DND-41 (cell line): Measurements from ENCODE around the gene C1orf210.

Experiments
- ATAC-seq: fragments of 200-7000 bp; cut with Tn5 transposase; 3 replicates; pipeline ENCODE4 v1.9.1; 2021; ENCODE audit warnings: low read depth; ENCODE audit not compliant: insufficient read depth
- DNase-seq: peaks from one replicate; pipeline ENCODE4 v3.0.0-alpha.2; 2020
- H2AFZ ChIP-seq: 2 replicates; pipeline ENCODE4 v1.6.0; 2012; ENCODE audit warnings: low read depth, low read length
- H3K27ac ChIP-seq: 2 replicates; pipeline ENCODE4 v1.5.1; 2012; ENCODE audit warnings: low read length, inconsistent platforms
- H3K27me3 ChIP-seq: fragments of 200-600 bp; sonication (generic); 2 replicates; pipeline ENCODE4 v1.6.0; 2012; ENCODE audit warnings: low read length, mild to moderate bottlenecking, inconsistent platforms; ENCODE audit not compliant: insufficient read depth, poor library complexity
- H3K36me3 ChIP-seq: 2 replicates; pipeline ENCODE4 v1.5.1; 2012; ENCODE audit warnings: low read length, inconsistent platforms; ENCODE audit not compliant: insufficient read depth
- H3K4me1 ChIP-seq: 2 replicates; pipeline ENCODE4 v1.5.1; 2012; ENCODE audit warnings: mild to moderate bottlenecking, low read length; ENCODE audit not compliant: insufficient read depth
- H3K4me2 ChIP-seq: 2 replicates; pipeline ENCODE4 v1.6.0; 2012; ENCODE audit warnings: mild to moderate bottlenecking, moderate library complexity, low read length, inconsistent platforms; ENCODE audit not compliant: insufficient read depth
- H3K4me3 ChIP-seq, 2 experiments: fragments of 200-600 bp in 1 of 2; shearing (Covaris generic) in 1 of 2; 2 replicates each; pipeline ENCODE4 v1.5.1; 2012 to 2016; ENCODE audit warnings: inconsistent platforms in 2 of 2, low read length in 2 of 2, mild to moderate bottlenecking in 2 of 2, low read depth in 1 of 2, moderate library complexity in 1 of 2
- H3K79me2 ChIP-seq: 2 replicates; pipeline ENCODE4 v1.6.0; 2012; ENCODE audit warnings: low read length, inconsistent platforms; ENCODE audit not compliant: insufficient read depth
- H3K9ac ChIP-seq: 2 replicates; pipeline ENCODE4 v1.6.0; 2012; ENCODE audit warnings: low read depth, mild to moderate bottlenecking, inconsistent platforms, low read length, moderate library complexity
- H3K9me3 ChIP-seq: 2 replicates; pipeline ENCODE4 v1.5.1; 2012; ENCODE audit warnings: low read length, moderate library complexity, mild to moderate bottlenecking, inconsistent platforms; ENCODE audit not compliant: insufficient read depth, severe bottlenecking
- H4K20me1 ChIP-seq: 2 replicates; pipeline ENCODE4 v1.6.0; 2012; ENCODE audit warnings: low read length; ENCODE audit not compliant: insufficient read depth
- CTCF ChIP-seq: IDR thresholded peaks from 2 replicates; pipeline ENCODE4 v1.5.1; 2012; ENCODE audit warnings: borderline replicate concordance, low read length, moderate library complexity, mild to moderate bottlenecking; ENCODE audit not compliant: poor library complexity, severe bottlenecking; ENCODE audit errors: extremely low read depth
- EZH2 ChIP-seq: IDR thresholded peaks from 3 replicates; pipeline ENCODE4 v1.6.1; 2012; ENCODE audit warnings: borderline replicate concordance, low read depth, mild to moderate bottlenecking, moderate library complexity, low read length, inconsistent platforms; ENCODE audit not compliant: severe bottlenecking

Gene C1orf210

GRCh38 chr1:43299101-43299500, 13.7 kb upstream of the C1orf210 start:
- H3K27me3 ChIP-seq, result peaks cover 10% of the 10 kb centered on the region
- no peaks in the 10 kb centered on the region for H3K9me3 ChIP-seq
- TF ChIP-seq CTCF (no peak), EZH2 (no peak)
- no peaks in the 10 kb centered on the region for H3K79me2 ChIP-seq
- H2AFZ ChIP-seq, result no peak overlapping the region
- no peaks in the 10 kb centered on the region for H3K36me3 ChIP-seq
- ATAC-seq (no peak), DNase-seq (no peak)
- no peak overlapping the region for H3K4me3 ChIP-seq
- H3K27ac ChIP-seq, result no peak overlapping the region
- H3K4me1 ChIP-seq, result no peaks in the 10 kb centered on the region
- H3K9ac ChIP-seq, result no peak overlapping the region
- no peak overlapping the region for H3K4me2 ChIP-seq
- H4K20me1 ChIP-seq, result no peaks in the 10 kb centered on the region

- no peak for DNase-seq
- ATAC-seq, result no peak
- Histone ChIP-seq H3K79me2 (no peaks in the 10 kb centered on the region), H4K20me1 (no peaks in the 10 kb centered on the region), H3K4me2 (no peak overlapping the region), H3K4me1 (no peaks in the 10 kb centered on the region), H2AFZ (no peak overlapping the region), H3K27ac (no peak overlapping the region), H3K36me3 (no peaks in the 10 kb centered on the region), H3K4me3 (no peak overlapping the region), H3K27me3 (peaks cover 7% of the 10 kb centered on the region), H3K9me3 (no peaks in the 10 kb centered on the region), H3K9ac (no peak overlapping the region)
- TF ChIP-seq CTCF, result no peak
- TF ChIP-seq EZH2, result no peak
These were observed 12.7 kb upstream of the C1orf210 start for GRCh38 chr1:43298055-43298454.

- H3K9ac ChIP-seq, result no peak overlapping the region
- H3K27ac ChIP-seq, result no peak overlapping the region
- no peak overlapping the region for H2AFZ ChIP-seq
- H3K36me3 ChIP-seq, result no peaks in the 10 kb centered on the region
- no peaks in the 10 kb centered on the region for H3K4me1 ChIP-seq
- ATAC-seq, result no peak
- no peak overlapping the region for H3K4me2 ChIP-seq
- peaks cover 3% of the 10 kb centered on the region for H3K27me3 ChIP-seq
- no peaks in the 10 kb centered on the region for H3K9me3 ChIP-seq
- H3K79me2 ChIP-seq, result no peaks in the 10 kb centered on the region
- no peak for TF ChIP-seq EZH2
- no peak for TF ChIP-seq CTCF
- H4K20me1 ChIP-seq, result no peaks in the 10 kb centered on the region
- no peak overlapping the region for H3K4me3 ChIP-seq
- DNase-seq, result no peak
These were observed 10.8 kb upstream of the C1orf210 start for GRCh38 chr1:43296207-43296606.

GRCh38 chr1:43294761-43295160, 9.4 kb upstream of the C1orf210 start:
- Histone ChIP-seq H3K4me1 (no peaks in the 10 kb centered on the region), H2AFZ (no peak overlapping the region), H3K4me3 (no peak overlapping the region), H3K9ac (no peak overlapping the region), H3K27ac (no peak overlapping the region), H3K79me2 (no peaks in the 10 kb centered on the region), H4K20me1 (0 out of 2 replicates have a peak, but pooled peaks cover 2% of the 10 kb centered on the region), H3K9me3 (no peaks in the 10 kb centered on the region), H3K4me2 (no peak overlapping the region), H3K36me3 (no peaks in the 10 kb centered on the region), H3K27me3 (peaks cover 3% of the 10 kb centered on the region)
- DNase-seq, result no peak
- ATAC-seq, result no peak
- TF ChIP-seq CTCF (no peak), EZH2 (no peak)
